ENCODE results near the gene EPHB6.

EPHB6 gene

DNA sequence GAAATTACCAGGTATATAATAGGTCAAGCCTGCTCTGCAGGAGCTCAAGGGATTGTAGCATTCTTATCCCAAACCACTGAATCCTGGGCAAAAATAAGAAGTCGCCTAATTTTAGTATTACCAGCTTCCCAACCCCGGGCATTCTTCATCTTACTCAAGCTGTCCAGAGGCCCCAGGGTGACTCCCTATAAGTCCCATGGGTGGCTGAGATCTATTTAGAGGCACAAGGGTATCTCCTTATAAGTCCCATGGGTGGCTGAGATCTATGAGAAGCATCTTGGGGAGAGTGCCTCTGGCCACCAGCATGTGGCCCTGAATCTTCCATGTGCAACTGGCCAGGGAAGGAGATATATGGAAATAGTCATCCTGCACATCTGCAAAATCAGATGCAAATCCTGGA is 45.2 kb upstream of the EPHB6 start:
- TF ChIP-seq CTCF (conservative IDR thresholded peaks at IDR 0.05): no peak
- H3K27ac ChIP-seq: no peak overlapping the region

GRCh38 chr7:142811154-142811737 is 43.6 kb upstream of the EPHB6 start:
- peak; percentile 82 for TF ChIP-seq CTCF (conservative IDR thresholded peaks at IDR 0.05)
- no peak overlapping the region for H3K27ac ChIP-seq

- H3K27ac ChIP-seq: no peak overlapping the region; the same call in 1 of the 2 replicates
- TF ChIP-seq CTCF (conservative IDR thresholded peaks at IDR 0.05): no peak
Observed at GRCh38 chr7:142812437-142813215, 42.2 kb upstream of the EPHB6 start.

DNA sequence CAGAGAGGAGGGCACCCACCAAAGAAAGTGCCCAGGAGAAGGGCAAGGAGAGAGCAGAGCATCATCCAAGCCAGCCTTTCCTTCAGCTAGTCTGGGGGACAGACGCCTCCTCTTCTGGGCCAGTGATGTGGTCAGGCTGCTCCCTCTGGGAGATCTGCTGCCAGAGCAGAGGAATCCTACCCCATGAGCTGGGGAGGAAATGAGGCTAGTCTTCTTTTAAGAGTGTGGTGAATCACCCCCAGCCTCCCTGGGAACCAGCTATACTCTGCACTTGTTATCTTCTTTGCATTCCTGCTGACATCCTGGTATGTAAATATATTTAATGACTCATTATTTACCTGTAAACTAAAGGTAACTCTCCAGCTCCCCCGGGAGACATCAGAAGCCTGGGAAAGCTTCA is 41.6 kb upstream of the EPHB6 start:
- no peak overlapping the region; the same call in 1 of the 2 replicates for H3K27ac ChIP-seq

DNA sequence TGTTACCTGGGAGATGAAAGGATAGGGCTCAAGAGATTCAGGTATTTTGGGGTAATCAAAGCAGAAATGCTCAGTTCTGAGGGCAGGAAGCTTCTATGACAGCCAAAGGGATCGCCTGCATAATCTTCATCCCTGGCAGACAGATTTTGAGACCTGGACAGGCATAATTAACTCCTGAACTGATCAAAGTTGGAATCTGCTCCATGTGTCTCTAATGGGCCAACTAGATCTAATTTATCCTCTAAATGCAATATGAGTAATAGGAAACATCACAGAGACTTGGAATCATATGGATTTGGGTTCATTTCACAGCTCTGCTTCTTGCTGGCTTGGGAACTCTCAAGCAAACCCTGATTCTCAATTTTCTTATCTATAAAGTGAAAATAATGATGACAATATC is 41.2 kb upstream of the EPHB6 start:
- no peak for TF ChIP-seq CTCF (conservative IDR thresholded peaks at IDR 0.05)
- peak overlapping the region; percentile 53 for H3K27ac ChIP-seq

More for the DNA sequence above, 41.6 kb upstream of the EPHB6 start:
- no peak for TF ChIP-seq CTCF (conservative IDR thresholded peaks at IDR 0.05)

DNA sequence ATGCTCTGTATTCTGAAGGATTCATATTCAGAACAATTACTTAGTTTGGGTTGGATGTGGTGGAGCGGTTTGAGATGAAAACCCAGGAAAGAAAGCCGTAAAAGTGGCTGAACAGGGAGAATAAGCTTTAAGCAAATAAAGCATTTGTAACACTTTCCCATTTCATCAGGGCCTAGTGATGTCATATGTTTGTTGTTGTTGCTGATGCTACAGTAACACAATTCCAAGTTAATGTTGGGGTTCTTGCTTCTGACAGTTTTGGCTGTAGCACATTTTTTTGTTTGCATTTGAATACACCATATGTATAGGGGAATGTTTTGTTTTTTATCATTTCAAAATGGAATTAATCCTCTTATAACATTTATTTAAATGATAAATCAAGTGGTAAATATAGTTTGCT is 40.4 kb upstream of the EPHB6 start:
- peak overlapping the region; percentile 53 for H3K27ac ChIP-seq
- no peak for TF ChIP-seq CTCF (conservative IDR thresholded peaks at IDR 0.05)

DNA sequence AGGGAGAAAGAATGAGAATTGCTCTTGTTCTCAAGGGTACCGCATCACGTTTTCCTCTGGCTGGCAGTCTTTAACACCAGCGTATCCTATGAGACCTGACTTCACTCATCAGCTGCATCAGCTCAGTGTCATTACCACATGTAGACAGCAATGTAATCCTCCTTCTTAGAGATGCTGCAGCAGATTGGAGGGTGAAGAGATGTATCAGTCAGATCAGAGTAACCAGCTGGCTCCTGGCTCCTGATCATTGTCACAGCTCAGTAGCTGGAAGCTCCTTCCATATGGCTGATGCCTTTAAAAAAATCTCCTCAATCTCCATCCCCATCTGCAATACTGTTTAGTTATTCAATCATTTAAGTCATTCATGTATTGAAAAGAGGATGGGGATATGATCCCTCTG is 39.7 kb upstream of the EPHB6 start:
- no peak for TF ChIP-seq CTCF (conservative IDR thresholded peaks at IDR 0.05)
- H3K27ac ChIP-seq: peak overlapping the region; percentile 53
